ENCODE measurements around the gene STOX2.
"Not testable (repeated sequence)": the region's sequence is repeated elsewhere in the genome, so short reads cannot be mapped to it uniquely, and the experiment has no call there.

Gene STOX2

DNA sequence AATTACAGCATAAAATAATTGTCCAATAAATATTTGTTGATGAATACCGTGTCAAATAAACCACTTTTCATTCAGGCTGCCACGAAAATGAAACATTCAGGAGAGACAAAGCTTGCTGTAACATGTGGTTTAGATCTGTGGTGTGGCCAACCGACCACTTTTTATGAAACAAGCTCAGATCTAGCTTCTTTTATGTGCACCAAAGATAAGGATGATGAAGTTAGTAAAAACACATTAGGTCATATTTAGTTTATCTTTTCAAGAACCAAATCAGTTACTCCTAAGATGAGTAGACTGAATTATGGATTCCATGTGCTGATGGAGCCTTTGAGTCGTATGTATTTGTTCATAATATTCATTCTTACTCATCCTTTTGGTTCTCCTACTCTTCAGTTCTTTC is 35.8 kb downstream of the STOX2 start:
- Mint-ChIP-seq H3K36me3 (ENCODE audit: low read depth) (no peaks in the 10 kb centered on the region), H3K27ac (no peak overlapping the region), H3K27me3 (peaks cover 3% of the 10 kb centered on the region), H3K4me3 (no peak overlapping the region), H3K9me3 (no peaks in the 10 kb centered on the region), H3K4me1 (ENCODE audit: low read depth) (no peaks in the 10 kb centered on the region)

DNA sequence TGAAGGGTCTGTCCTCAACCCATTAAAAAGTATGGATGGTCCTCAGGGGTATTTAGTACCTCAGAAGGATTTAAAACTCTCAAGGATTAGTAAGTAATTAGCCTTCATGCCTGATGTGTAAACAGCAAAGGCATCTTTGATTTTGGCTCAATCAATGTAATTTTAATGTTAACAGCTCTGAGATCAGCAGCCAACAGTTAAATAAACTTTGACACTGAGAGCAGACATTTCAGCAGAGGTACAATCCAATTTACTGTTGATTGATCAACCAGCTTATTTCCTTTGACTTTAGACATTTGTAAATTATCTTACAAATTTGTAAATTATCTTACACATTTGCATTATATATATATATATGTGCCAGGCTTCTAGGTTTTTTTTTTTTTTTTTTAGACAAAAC is 36.9 kb downstream of the STOX2 start:
- Mint-ChIP-seq H3K9me3 (no peaks in the 10 kb centered on the region), H3K27ac (no peak overlapping the region), H3K27me3 (peaks cover 3% of the 10 kb centered on the region), H3K4me3 (no peak overlapping the region), H3K36me3 (ENCODE audit: low read depth) (no peaks in the 10 kb centered on the region), H3K4me1 (ENCODE audit: low read depth) (no peaks in the 10 kb centered on the region)

DNA sequence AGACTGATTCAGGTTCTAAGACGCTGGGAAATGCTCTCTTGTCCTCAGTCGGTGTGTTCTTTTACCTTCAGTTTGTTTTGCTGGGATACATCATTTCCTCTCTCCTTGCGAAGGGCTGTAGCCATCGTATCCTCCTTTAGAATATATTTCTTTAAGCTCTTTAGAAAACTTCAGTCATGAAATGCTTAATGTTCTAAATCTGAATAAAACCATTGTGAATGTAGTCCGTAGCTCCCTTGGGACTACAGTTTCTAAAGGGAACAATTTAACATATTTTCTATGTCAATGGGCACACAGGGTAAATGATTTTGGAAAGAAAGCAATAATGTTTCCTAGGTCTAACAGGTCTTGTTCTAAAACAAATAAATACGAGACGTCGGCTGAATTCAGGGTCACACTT is 40.6 kb downstream of the STOX2 start:
- no peaks in the 10 kb centered on the region for H3K4me1 Mint-ChIP-seq (ENCODE audit: low read depth)
- H3K36me3 Mint-ChIP-seq (ENCODE audit: low read depth): no peaks in the 10 kb centered on the region
- H3K9me3 Mint-ChIP-seq: no peaks in the 10 kb centered on the region
- no peak overlapping the region for H3K4me3 Mint-ChIP-seq
- H3K27me3 Mint-ChIP-seq: peaks cover 10% of the 10 kb centered on the region
- H3K27ac Mint-ChIP-seq: no peak overlapping the region

DNA sequence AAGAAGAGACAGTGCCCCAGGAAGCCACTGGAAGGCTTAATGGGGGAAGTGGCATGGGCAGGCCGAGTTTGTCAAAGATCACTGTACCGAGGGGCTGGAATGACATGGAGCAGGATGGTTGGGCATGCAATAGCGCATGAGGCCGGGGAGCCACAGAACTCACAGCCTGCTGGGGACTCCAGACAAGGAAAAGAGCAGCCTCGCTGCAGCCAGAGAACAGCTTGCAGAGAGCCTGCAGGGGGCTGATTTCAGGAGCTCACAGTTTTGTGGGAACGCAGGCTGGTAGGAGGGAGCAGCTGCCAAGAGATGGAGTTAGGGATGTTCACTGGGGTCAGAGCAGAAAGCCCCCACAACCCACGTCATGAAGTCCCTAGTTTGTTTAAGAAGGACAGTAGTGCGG is 45.4 kb downstream of the STOX2 start:
- no peaks in the 10 kb centered on the region for H3K4me1 Mint-ChIP-seq (ENCODE audit: low read depth)
- no peak overlapping the region for H3K4me3 Mint-ChIP-seq
- H3K27ac Mint-ChIP-seq: no peak overlapping the region
- no peaks in the 10 kb centered on the region for H3K36me3 Mint-ChIP-seq (ENCODE audit: low read depth)
- no peaks in the 10 kb centered on the region for H3K9me3 Mint-ChIP-seq
- peaks cover 7% of the 10 kb centered on the region for H3K27me3 Mint-ChIP-seq

DNA sequence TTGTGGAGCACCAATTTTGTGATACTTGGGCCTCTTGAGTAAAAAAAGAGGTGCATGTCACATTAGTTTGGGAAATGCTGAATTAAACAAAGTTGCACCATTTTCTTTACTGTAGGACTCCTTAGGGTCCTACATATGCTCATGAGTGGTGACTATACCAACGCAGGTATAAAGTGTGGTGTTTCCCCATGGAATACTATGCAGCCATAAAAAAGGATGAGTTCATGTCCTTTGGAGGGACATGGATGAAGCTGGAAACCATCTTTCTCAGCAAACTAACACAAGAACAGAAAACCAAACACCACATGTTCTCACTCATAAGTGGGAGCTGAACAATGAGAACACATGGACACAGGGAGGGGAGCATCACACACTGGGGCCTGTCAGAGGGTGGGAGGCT is 47.5 kb downstream of the STOX2 start:
- not testable (repeated sequence) for H3K27me3 Mint-ChIP-seq; H3K4me1 Mint-ChIP-seq (ENCODE audit: low read depth); H3K9me3 Mint-ChIP-seq; H3K4me3 Mint-ChIP-seq; H3K27ac Mint-ChIP-seq; H3K36me3 Mint-ChIP-seq (ENCODE audit: low read depth)

DNA sequence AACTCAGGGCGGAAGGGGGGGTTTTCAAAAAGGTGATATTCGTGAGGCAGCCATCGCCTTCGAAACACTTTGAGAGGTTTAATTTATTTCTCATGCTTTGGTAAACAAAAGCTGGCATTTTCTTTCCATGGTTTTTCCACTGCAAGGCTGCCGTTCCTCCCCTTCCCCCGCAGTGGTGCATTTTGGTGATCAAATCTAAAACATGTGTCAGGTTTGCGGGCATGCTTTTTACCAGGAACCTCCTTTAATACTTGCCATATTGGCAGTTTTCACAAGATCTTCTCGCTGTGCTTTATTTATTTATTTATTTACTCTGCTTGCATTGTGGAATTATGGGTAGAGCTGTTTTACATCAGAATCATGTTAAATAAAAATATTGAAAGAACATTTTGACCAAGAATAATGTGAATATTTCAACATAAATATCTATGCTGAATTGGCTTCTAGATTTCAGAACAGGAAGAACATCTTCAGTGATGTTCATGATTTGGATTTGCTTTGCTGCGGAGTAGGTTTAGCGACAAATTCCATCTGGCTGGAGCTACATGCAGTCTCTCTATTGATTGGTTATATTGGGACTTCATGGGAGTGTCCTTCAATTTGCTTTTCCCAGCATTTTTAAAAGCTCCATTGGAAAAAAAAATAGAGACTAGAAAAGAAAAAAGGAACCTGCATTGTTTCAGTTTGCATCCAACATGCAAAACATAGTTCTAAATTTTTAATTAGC is 54.4 kb downstream of the STOX2 start:
- Mint-ChIP-seq H3K4me1 (ENCODE audit: low read depth) (no peaks in the 10 kb centered on the region), H3K9me3 (no peaks in the 10 kb centered on the region), H3K4me3 (no peak overlapping the region), H3K27ac (no peak overlapping the region), H3K36me3 (ENCODE audit: low read depth) (no peaks in the 10 kb centered on the region), H3K27me3 (peaks cover 10% of the 10 kb centered on the region)

DNA sequence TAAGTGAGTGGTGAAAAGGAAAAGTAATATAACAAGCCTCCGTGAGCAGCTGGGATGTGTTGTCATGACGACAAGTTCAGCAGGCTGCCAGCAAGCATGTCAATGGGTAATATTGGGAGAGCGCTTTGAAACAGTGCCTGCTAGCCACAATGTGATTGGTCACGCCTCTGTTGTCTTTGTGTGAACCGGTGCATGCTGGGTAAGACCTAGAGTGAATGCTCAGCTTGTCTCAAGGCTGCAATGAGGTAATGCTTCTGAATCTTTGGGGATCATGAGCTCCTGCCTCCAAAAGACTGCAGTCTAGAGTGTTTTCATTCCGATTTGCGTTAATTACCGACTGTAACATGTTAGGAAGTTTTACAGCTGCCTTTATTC is 54.9 kb downstream of the STOX2 start:
- Mint-ChIP-seq H3K4me3 (no peak overlapping the region), H3K4me1 (ENCODE audit: low read depth) (no peaks in the 10 kb centered on the region), H3K27me3 (peaks cover 10% of the 10 kb centered on the region), H3K36me3 (ENCODE audit: low read depth) (no peaks in the 10 kb centered on the region), H3K27ac (no peak overlapping the region), H3K9me3 (no peaks in the 10 kb centered on the region)

DNA sequence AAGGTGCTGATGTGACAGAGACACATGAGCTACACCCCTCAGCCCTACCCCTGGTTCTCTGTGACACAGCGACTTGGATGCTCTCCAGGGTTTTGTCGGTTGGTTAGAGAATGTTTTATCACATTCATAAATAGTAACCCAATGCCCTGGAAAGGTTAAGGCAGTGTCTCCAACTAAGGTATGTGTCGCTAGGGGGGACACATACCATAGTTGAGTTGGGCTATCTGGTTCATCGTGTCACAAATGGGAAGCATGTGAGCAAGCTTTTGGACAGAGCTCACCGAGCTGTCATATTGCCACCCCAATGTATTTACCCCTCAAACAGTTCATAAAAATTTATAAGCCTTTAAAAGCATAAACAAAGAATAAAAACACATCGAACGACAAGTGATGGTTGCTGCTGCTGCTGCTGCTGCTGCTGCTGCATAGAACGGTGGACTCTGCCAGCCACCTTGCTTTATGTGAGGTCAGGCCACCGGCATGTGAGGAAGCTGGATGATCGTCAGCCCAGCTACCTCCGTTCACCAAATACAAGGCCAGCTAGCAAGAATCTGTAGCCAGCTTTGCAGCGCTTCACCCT is 55.9 kb downstream of the STOX2 start:
- Mint-ChIP-seq H3K27ac (no peak overlapping the region), H3K9me3 (no peaks in the 10 kb centered on the region), H3K27me3 (peaks cover 17% of the 10 kb centered on the region), H3K4me3 (no peak overlapping the region), H3K4me1 (ENCODE audit: low read depth) (no peaks in the 10 kb centered on the region), H3K36me3 (ENCODE audit: low read depth) (no peaks in the 10 kb centered on the region)

DNA sequence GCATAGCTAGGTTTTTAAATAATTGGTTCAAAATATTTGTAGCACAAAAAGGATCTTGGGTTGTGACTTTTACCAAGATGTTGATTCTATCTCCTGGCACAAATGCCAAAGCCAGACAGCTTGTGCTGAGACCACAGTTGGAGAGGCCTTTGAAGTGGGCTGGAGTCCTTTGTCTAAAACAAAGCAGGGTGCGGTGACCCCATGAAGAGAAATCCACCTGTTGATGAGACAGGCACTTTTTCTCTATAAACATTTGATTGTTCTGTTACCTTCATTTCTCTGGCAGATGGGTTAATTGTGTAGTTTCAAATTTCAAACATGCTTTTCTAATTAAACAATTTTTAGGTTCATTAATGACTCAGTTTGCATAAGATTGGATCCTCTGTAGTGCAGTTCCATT is 56.7 kb downstream of the STOX2 start:
- Mint-ChIP-seq H3K4me1 (ENCODE audit: low read depth) (no peaks in the 10 kb centered on the region), H3K9me3 (no peaks in the 10 kb centered on the region), H3K4me3 (no peak overlapping the region), H3K27me3 (peaks cover 23% of the 10 kb centered on the region), H3K27ac (no peak overlapping the region), H3K36me3 (ENCODE audit: low read depth) (no peaks in the 10 kb centered on the region)

DNA sequence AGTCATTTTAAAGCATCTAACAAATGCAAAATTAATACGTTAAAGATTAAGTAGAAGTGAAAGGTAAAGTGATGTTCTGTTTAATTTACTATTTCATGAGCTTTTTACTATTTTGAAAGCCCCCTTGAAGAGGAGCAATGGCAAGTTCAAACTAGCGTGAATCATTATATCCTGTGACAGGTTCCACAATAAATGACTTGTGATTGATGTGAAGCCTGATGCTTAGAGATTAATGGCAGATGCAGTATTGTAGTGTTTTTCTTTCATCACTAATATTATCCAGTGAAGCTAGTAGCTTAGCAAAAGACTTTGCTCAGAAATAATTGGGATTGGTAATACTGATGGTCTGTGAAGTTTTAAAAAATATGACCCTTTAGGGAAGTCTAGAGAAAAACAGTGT is 57.3 kb downstream of the STOX2 start:
- Mint-ChIP-seq H3K36me3 (ENCODE audit: low read depth) (no peaks in the 10 kb centered on the region), H3K4me3 (no peak overlapping the region), H3K4me1 (ENCODE audit: low read depth) (no peaks in the 10 kb centered on the region), H3K9me3 (no peaks in the 10 kb centered on the region), H3K27me3 (peaks cover 25% of the 10 kb centered on the region), H3K27ac (no peak overlapping the region)

DNA sequence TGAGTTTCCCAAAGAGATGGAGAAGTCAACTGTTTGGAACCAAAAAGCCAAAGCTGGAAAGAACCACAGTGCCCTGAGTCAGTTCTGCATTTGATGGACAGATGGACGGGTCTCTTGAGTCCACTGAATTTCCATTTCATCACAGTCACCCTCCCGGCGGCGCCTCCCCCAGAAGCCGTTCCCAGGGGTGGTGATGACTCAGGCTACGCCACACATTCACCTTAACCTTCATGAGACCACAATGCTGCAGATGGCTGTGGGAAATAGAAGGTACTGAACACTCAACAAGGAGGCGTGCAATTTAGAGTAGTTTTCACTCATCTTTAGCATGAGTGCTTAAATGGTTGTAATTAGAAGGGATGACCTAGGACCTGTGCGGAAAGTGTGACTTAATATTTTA is 61.3 kb downstream of the STOX2 start:
- no peaks in the 10 kb centered on the region for H3K4me1 Mint-ChIP-seq (ENCODE audit: low read depth)
- no peaks in the 10 kb centered on the region for H3K9me3 Mint-ChIP-seq
- no peak overlapping the region for H3K4me3 Mint-ChIP-seq
- H3K36me3 Mint-ChIP-seq (ENCODE audit: low read depth): no peaks in the 10 kb centered on the region
- peaks cover 36% of the 10 kb centered on the region for H3K27me3 Mint-ChIP-seq
- H3K27ac Mint-ChIP-seq: no peak overlapping the region

DNA sequence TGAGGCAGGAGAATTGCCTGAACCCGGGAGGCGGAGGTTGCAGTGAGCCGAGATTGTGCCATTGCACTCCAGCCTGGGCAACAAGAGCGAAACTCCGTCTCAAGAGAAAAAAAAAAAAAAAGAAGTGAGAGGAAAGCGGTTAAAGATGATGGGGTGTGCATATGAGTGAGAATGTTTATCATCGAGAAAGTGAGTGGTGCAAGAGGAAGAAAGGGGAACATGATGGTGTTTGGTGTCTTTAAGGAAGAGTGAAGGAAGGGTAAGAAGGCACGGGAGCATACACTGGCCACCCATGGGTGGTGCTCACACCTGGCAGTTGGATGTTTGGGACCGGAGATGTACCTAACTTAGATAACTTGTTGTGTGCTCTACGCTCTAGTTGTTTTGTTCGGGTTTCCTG is 62.2 kb downstream of the STOX2 start:
- no peaks in the 10 kb centered on the region for H3K9me3 Mint-ChIP-seq
- H3K27ac Mint-ChIP-seq: no peak overlapping the region
- H3K4me3 Mint-ChIP-seq: no peak overlapping the region
- no peaks in the 10 kb centered on the region for H3K4me1 Mint-ChIP-seq (ENCODE audit: low read depth)
- H3K36me3 Mint-ChIP-seq (ENCODE audit: low read depth): no peaks in the 10 kb centered on the region
- peaks cover 35% of the 10 kb centered on the region for H3K27me3 Mint-ChIP-seq

DNA sequence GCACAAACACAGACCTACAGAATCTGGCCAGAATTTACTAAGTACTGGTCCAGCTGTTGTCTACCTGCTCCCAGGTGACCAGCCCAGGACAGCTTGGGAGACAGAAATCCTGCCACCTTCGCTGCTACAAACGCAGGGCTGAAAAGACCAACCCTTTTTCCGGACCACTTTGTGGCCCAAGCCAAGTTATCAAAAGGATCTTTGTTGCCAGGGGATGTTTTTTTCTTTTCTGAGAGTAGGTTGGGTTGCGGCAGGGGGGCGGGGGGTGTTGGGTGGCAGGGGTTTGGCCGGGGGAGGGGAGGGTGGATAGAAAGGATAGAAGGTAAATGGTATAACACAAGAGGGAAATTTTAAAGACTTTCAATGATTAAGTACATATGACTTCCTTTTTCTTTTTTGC is 63.4 kb downstream of the STOX2 start:
- H3K9me3 Mint-ChIP-seq: peaks cover 4% of the 10 kb centered on the region
- H3K4me3 Mint-ChIP-seq: no peak overlapping the region
- peaks cover 40% of the 10 kb centered on the region for H3K27me3 Mint-ChIP-seq
- no peaks in the 10 kb centered on the region for H3K4me1 Mint-ChIP-seq (ENCODE audit: low read depth)
- no peak overlapping the region for H3K27ac Mint-ChIP-seq
- H3K36me3 Mint-ChIP-seq (ENCODE audit: low read depth): no peaks in the 10 kb centered on the region

DNA sequence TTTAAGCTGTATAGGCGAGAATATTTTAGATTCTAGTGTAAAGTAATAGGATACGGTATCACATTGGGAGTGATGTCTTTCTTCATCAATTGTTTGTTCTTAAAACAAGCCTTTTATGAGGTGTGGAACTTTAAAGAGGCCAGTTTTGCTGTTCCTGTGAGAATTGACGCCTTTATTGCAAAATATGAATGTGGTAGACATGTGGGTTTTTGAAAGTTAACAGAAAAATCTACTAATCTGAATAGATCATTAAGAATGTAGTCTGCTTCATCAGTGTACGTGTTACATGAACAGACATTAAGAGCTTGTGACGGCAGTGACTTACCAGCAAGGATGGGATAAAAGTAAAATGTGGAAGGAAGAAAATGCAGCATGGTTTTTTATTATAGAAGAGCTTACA is 63.8 kb downstream of the STOX2 start:
- H3K27me3 Mint-ChIP-seq: peaks cover 40% of the 10 kb centered on the region
- H3K4me3 Mint-ChIP-seq: no peak overlapping the region

DNA sequence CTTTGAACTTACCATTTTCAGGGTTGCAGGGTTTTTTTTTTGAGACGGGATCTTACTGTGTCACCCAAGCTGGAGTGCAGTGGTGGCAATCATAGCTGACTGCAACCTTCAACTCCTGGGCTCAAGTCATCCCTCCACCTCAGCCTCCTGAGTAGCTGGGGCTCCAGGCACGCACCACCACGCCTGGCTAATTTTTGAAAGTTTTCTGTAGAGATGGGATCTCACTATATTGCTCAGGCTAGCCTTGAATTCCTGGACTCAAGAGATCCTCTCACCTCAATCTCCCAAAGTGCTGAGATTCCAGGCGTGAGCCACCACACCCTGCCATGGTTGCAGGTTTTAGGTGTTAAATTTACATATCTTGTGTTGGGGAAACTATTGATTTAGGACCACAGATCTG is 64.5 kb downstream of the STOX2 start:
- no peaks in the 10 kb centered on the region for H3K36me3 Mint-ChIP-seq (ENCODE audit: low read depth)
- no peak overlapping the region for H3K4me3 Mint-ChIP-seq
- H3K9me3 Mint-ChIP-seq: peaks cover 10% of the 10 kb centered on the region
- H3K27me3 Mint-ChIP-seq: peaks cover 35% of the 10 kb centered on the region
- no peak overlapping the region for H3K27ac Mint-ChIP-seq
- no peaks in the 10 kb centered on the region for H3K4me1 Mint-ChIP-seq (ENCODE audit: low read depth)

More for the DNA sequence above, 63.8 kb downstream of the STOX2 start:
- peaks cover 4% of the 10 kb centered on the region for H3K9me3 Mint-ChIP-seq
- H3K36me3 Mint-ChIP-seq (ENCODE audit: low read depth): no peaks in the 10 kb centered on the region
- H3K4me1 Mint-ChIP-seq (ENCODE audit: low read depth): no peaks in the 10 kb centered on the region
- no peak overlapping the region for H3K27ac Mint-ChIP-seq

DNA sequence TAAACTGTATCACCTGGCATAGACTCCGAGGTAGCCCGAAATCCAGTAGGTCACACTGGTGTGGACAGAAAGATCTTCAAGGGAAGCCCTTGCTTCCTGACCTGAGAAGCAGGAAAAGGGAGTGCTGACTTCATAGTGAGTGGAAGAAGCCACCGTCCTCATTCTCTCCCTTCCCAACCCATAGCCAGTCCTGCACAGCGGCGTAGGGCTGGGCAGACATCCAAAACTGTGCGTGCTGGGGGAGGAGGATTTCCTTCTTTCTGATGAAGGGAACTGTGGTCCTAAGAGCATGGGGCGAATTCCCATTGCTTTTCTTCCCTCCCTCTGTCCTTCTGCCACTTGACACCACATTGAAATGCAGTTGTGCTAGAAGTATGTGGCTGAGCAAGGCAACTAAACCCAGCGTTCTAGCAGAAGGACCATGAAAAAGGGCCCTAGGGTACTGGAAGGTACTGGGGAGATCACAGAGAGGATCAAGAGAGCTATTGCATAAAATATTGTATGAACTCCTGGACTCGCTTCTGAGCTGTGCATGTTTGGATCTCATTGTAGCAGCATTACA is 66.9 kb downstream of the STOX2 start:
- no peaks in the 10 kb centered on the region for H3K4me1 Mint-ChIP-seq (ENCODE audit: low read depth)
- H3K36me3 Mint-ChIP-seq (ENCODE audit: low read depth): no peaks in the 10 kb centered on the region
- peaks cover 22% of the 10 kb centered on the region for H3K27me3 Mint-ChIP-seq
- H3K9me3 Mint-ChIP-seq: peaks cover 17% of the 10 kb centered on the region
- H3K4me3 Mint-ChIP-seq: no peak overlapping the region
- H3K27ac Mint-ChIP-seq: no peak overlapping the region

All from stimulated activated naive CD8-positive, alpha-beta T cell treated with anti-CD3 and anti-CD28 coated beads, Interleukin-15, Interleukin-2, amounts not matched to agents 100 ng/mL and 50 ng/mL, for 24 hours (primary cell).